Tibial nerve (tissue), 4 donors: Measurements from ENCODE around the gene LRRC30. TPM values are rescaled to one million over a fixed set of nuclear protein-coding genes. Genes with fewer than 3 reads are reported as not detected.

ENCODE experiments used
- DNase-seq, 2 donors: peaks; one replicate each; pipeline ENCODE4 v3.0.0-alpha.2; 2019; ENCODE audit warnings: low spot score in 2 of 2
- H3K27ac ChIP-seq, 4 donors: fragments of 200-600 bp; sonication (generic) in 3 of 4; one replicate each; pipeline ENCODE4 v1.5.1; 2017 to 2019; ENCODE audit warnings: mild to moderate bottlenecking in 1 of 4
- H3K27me3 ChIP-seq, 2 donors: fragments of 200-600 bp; sonication (generic) in 1 of 2; one replicate each; pipeline versions ENCODE4 v1.5.1 to v1.6.0; 2017 to 2019
- H3K36me3 ChIP-seq, 3 donors: fragments of 200-600 bp; sonication (generic); one replicate each; pipeline ENCODE4 v1.5.1; 2018 to 2019
- H3K4me1 ChIP-seq, 4 donors: fragments of 200-600 bp; sonication (generic) in 3 of 4; one replicate each; pipeline ENCODE4 v1.5.1; 2017 to 2019
- H3K4me3 ChIP-seq, 4 donors: fragments of 200-600 bp; sonication (generic) in 3 of 4; one replicate each; pipeline ENCODE4 v1.5.1; 2017 to 2019; ENCODE audit warnings: mild to moderate bottlenecking in 1 of 4, moderate library complexity in 1 of 4
- H3K9me3 ChIP-seq, 4 donors: fragments of 200-600 bp; sonication (generic) in 3 of 4; one replicate each; pipeline ENCODE4 v1.5.1; 2017 to 2019
- EP300 ChIP-seq, 2 donors: sonication (generic); formaldehyde crosslinking; IDR thresholded peaks; one replicate each; pipeline ENCODE4 v1.6.1; 2017; ENCODE audit warnings: antibody characterized with exemption in 2 of 2, mild to moderate bottlenecking in 1 of 2
- POLR2A ChIP-seq, 2 donors: fragments of 450-650 bp; IDR thresholded peaks; one replicate each; pipeline ENCODE4 v1.6.1; 2017; ENCODE audit warnings: antibody characterized with exemption in 2 of 2, mild to moderate bottlenecking in 2 of 2, moderate library complexity in 2 of 2
- WGBS, 2 donors: methylation state at CpG; one replicate each; pipeline ENCODE4 v1.1.5; 2018; 5-methylcytosine and 5-hydroxymethylcytosine counted together
- total RNA-seq, 4 donors: library from RNA; depleted of rRNA; stranded (reverse); fragments of >200 nt; gene quantifications; one replicate each; pipeline ENCODE4 v1.1.0, GENCODE V29; 2016
- TF ChIP-seq, protein P1 (sequence below), 5 experiments: fragments of 200-600 bp in 3 of 5; fragments of 450-650 bp in 2 of 5; sonication (generic) in 3 of 5; IDR thresholded peaks; one replicate each; pipeline ENCODE4 v1.5.1; 2016 to 2019; ENCODE audit warnings: antibody characterized with exemption in 5 of 5, mild to moderate bottlenecking in 3 of 5, moderate library complexity in 2 of 5

The LRRC30 gene
- total RNA-seq, 4 donors from 2014 or later = not detected

- Histone ChIP-seq H3K27me3 (no peaks in the 10 kb centered on the region), H3K9me3 (no peaks in the 10 kb centered on the region), H3K4me3 (no peak overlapping the region), H3K36me3 (no peaks in the 10 kb centered on the region), H3K27ac (no peak overlapping the region), H3K4me1 (peaks cover 0 to 10% (median 0%) of the 10 kb centered on the region in 4 donors)
- no peak for DNase-seq
- 88 to 89% methylated on average over 3 of the region's 3 CpGs for WGBS, 2 donors
- TF ChIP-seq, protein P1, sequence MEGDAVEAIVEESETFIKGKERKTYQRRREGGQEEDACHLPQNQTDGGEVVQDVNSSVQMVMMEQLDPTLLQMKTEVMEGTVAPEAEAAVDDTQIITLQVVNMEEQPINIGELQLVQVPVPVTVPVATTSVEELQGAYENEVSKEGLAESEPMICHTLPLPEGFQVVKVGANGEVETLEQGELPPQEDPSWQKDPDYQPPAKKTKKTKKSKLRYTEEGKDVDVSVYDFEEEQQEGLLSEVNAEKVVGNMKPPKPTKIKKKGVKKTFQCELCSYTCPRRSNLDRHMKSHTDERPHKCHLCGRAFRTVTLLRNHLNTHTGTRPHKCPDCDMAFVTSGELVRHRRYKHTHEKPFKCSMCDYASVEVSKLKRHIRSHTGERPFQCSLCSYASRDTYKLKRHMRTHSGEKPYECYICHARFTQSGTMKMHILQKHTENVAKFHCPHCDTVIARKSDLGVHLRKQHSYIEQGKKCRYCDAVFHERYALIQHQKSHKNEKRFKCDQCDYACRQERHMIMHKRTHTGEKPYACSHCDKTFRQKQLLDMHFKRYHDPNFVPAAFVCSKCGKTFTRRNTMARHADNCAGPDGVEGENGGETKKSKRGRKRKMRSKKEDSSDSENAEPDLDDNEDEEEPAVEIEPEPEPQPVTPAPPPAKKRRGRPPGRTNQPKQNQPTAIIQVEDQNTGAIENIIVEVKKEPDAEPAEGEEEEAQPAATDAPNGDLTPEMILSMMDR (IDR thresholded peaks at IDR 0.05) = no peak
- TF ChIP-seq POLR2A (IDR thresholded peaks at IDR 0.05) (no peak), EP300 (IDR thresholded peaks at IDR 0.05) (no peak)
Observed at GRCh38 chr18:7267973-7268372, 37.1 kb downstream of the LRRC30 start.

- no peak overlapping the region for H3K4me3 ChIP-seq
- H3K4me1 ChIP-seq = peaks cover 0 to 22% (median 0%) of the 10 kb centered on the region in 4 donors
- no peaks in the 10 kb centered on the region for H3K36me3 ChIP-seq
- H3K27ac ChIP-seq = no peak overlapping the region
- DNase-seq = no peak
- WGBS, 2 donors = 74 to 87% methylated on average over 6 of the region's 6 CpGs
- TF ChIP-seq POLR2A (IDR thresholded peaks at IDR 0.05) = no peak
- no peak for TF ChIP-seq EP300 (IDR thresholded peaks at IDR 0.05)
- TF ChIP-seq, protein P1 (IDR thresholded peaks at IDR 0.05) = no peak
- no peaks in the 10 kb centered on the region for H3K9me3 ChIP-seq
- H3K27me3 ChIP-seq = no peaks in the 10 kb centered on the region
Observed at GRCh38 chr18:7269942-7270341, 39.1 kb downstream of the LRRC30 start.

GRCh38 chr18:7272311-7273049, 41.6 kb downstream of the LRRC30 start:
- Histone ChIP-seq H3K36me3 (no peaks in the 10 kb centered on the region), H3K4me1 (peaks cover 0 to 22% (median 0%) of the 10 kb centered on the region in 4 donors), H3K4me3 (peak overlapping the region in 2 of 4 donors; percentile 6 to 19), H3K27me3 (no peaks in the 10 kb centered on the region), H3K9me3 (no peaks in the 10 kb centered on the region), H3K27ac (peak overlapping the region in 2 of 4 donors; percentile 44 to 63)
- TF ChIP-seq, protein P1 (IDR thresholded peaks at IDR 0.05) = peak; percentile 22 to 45 (median 36)
- TF ChIP-seq POLR2A (IDR thresholded peaks at IDR 0.05) = no peak
- no peak for TF ChIP-seq EP300 (IDR thresholded peaks at IDR 0.05)
- peak; percentile 31 to 59 for DNase-seq
- WGBS, 2 donors = 16 to 19% methylated on average over 24 of the region's 24 CpGs

DNA sequence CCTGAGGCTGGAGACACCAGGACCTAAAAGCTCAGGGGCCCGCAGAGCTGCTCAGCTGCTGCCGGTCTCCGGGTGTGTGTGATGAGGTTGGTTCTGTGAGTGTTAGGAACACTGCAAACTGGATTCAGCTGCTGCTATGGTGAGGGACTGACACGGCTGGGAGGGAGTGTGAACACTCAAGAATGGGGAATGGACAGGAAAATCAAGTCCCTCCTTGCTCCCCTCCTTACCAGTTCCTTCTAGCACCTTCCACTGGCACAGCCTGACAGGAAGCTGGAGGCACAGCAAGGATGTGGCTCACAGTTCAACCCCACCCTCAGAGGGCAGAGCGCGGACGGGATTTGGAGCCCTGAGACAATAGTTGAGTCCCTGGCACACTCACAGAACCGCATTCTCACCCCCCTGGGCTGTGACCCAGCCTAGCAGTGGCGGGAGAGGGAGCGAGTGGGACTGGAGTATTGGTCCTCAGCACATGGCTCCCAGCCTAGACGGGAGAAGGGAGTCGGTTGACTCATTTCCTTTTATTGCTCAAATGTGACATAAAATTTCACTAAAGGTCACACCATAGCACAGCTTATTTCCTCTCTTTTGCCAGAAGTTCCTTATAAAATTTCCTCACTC, 42.5 kb downstream of the LRRC30 start:
- TF ChIP-seq EP300 (IDR thresholded peaks at IDR 0.05) = no peak
- TF ChIP-seq POLR2A (IDR thresholded peaks at IDR 0.05) = no peak
- TF ChIP-seq, protein P1 (IDR thresholded peaks at IDR 0.05) = no peak
- H3K27ac ChIP-seq = peak overlapping the region in 2 of 4 donors; percentile 7 to 63
- H3K9me3 ChIP-seq = no peaks in the 10 kb centered on the region
- peak; percentile 20 to 46 for DNase-seq
- H3K4me3 ChIP-seq = no peak overlapping the region
- H3K27me3 ChIP-seq = no peaks in the 10 kb centered on the region
- no peaks in the 10 kb centered on the region for H3K36me3 ChIP-seq
- peaks cover 0 to 22% (median 0%) of the 10 kb centered on the region in 4 donors for H3K4me1 ChIP-seq
- 25 to 39% methylated on average over 9 to 12 of the region's 12 CpGs for WGBS, 2 donors

GRCh38 chr18:7281579-7281978, 50.7 kb downstream of the LRRC30 start:
- WGBS, 2 donors = 82 to 86% methylated on average over 2 of the region's 2 CpGs

More at GRCh38 chr18:7281579-7281978, 50.7 kb downstream of the LRRC30 start:
- Histone ChIP-seq H3K27ac (no peak overlapping the region), H3K4me1 (no peaks in the 10 kb centered on the region), H3K4me3 (no peak overlapping the region), H3K36me3 (no peaks in the 10 kb centered on the region), H3K9me3 (no peaks in the 10 kb centered on the region), H3K27me3 (no peaks in the 10 kb centered on the region)
- no peak for TF ChIP-seq POLR2A (IDR thresholded peaks at IDR 0.05)
- TF ChIP-seq EP300 (IDR thresholded peaks at IDR 0.05) = no peak
- TF ChIP-seq, protein P1 (IDR thresholded peaks at IDR 0.05) = no peak
- no peak for DNase-seq
